ENCODE data around the gene H3-3A. TPM values are rescaled to one million over a fixed set of nuclear protein-coding genes. Genes with fewer than 3 reads are reported as not detected.

H3-3A gene
- total RNA-seq (ENCODE audit: unreplicated experiment), result 1,150 TPM
- long read RNA-seq, transcript H3F3A-203 (4 exons, 1,088 nt), result major isoform, 1,156 of 1,185 reads
- long read RNA-seq, partial matches to known transcripts, result 6 of 1,185 reads
- long read RNA-seq, other reads (novel, unspliced or antisense), result 22 of 1,185 reads

DNA sequence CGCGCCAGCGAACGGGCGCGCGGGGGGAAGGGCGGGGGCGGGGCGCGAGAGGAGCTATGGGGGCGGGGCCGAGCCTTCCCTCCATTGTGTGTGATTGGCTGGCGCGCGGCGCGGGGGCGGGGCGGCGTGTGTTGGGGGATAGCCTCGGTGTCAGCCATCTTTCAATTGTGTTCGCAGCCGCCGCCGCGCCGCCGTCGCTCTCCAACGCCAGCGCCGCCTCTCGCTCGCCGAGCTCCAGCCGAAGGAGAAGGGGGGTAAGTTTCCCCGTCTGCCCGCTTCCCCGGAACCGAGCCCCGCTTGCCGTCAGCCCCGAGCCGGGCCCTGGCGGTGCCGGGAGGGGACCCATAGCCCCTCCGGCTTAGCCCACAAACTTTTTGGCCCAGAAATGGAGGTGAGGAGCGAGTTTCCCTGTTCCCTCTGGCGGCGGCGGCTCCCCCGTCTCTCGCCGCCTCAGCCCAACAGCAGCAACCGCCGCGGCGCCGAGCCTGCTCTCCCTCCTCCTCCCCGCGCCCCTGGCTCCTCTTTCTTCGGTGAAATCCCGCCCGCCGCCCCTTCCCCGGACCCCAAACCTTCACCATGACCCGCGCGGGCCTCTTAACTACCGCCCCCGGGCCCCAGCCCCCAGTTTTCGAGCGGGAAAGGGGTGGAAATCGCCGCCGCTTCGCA lies at the start of gene H3-3A:
H3-3A (plus strand) TSS at position 159 of the 666 bp plus-strand sequence. CDS start 1,636 bp downstream, outside the sequence.
- Mint-ChIP-seq H3K4me1 (ENCODE audit: low read depth, unreplicated experiment) (peaks cover 31% of the 10 kb centered on the region), H3K9me3 (ENCODE audit: unreplicated experiment) (peaks cover 19% of the 10 kb centered on the region), H3K27ac (ENCODE audit: unreplicated experiment) (peak within 1 kb of the TSS; percentile 98), H3K36me3 (ENCODE audit: unreplicated experiment) (peaks cover 4% of the 10 kb centered on the region), H3K27me3 (ENCODE audit: unreplicated experiment) (peaks cover 20% of the 10 kb centered on the region), H3K4me3 (ENCODE audit: unreplicated experiment) (peak within 1 kb of the TSS; percentile 95)
- TF ChIP-seq CTCF (IDR thresholded peaks at IDR 0.05; ENCODE audit: partially characterized antibody, unreplicated experiment), result no peak
- peak; percentile 98 for DNase-seq

DNA sequence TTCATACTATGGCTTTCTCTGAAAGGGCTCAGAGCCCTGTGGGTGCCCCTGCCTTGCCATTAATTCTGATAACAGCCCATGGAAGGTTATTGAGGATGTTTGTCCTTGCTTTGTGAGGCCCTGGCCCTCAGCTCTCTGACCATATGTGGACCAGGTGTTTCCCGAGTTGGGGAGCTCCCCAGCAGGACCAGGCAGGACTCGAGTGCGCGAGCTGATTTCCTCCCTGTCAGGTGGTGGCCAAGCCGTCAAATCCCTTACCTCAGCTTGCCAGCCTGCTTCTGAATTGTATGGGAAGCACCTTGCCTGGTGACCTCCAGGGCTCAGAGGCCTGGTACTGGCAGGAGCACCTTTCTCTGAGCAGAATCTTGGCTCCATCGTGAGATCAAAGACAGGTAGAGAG lies 45.4 kb upstream of the H3-3A start:
- TF ChIP-seq CTCF (IDR thresholded peaks at IDR 0.05; ENCODE audit: partially characterized antibody, unreplicated experiment), result no peak
- H3K4me3 Mint-ChIP-seq (ENCODE audit: unreplicated experiment), result no peak overlapping the region
- H3K4me1 Mint-ChIP-seq (ENCODE audit: low read depth, unreplicated experiment), result peaks cover 2% of the 10 kb centered on the region
- H3K27ac Mint-ChIP-seq (ENCODE audit: unreplicated experiment), result no peak overlapping the region
- H3K36me3 Mint-ChIP-seq (ENCODE audit: unreplicated experiment), result no peaks in the 10 kb centered on the region
- peaks cover 4% of the 10 kb centered on the region for H3K27me3 Mint-ChIP-seq (ENCODE audit: unreplicated experiment)
- no peaks in the 10 kb centered on the region for H3K9me3 Mint-ChIP-seq (ENCODE audit: unreplicated experiment)
- DNase-seq, result no peak

- no peak for DNase-seq
- TF ChIP-seq CTCF (IDR thresholded peaks at IDR 0.05; ENCODE audit: partially characterized antibody, unreplicated experiment), result no peak
- Mint-ChIP-seq H3K27ac (ENCODE audit: unreplicated experiment) (no peak overlapping the region), H3K27me3 (ENCODE audit: unreplicated experiment) (no peaks in the 10 kb centered on the region), H3K4me1 (ENCODE audit: low read depth, unreplicated experiment) (no peaks in the 10 kb centered on the region), H3K36me3 (ENCODE audit: unreplicated experiment) (no peaks in the 10 kb centered on the region), H3K4me3 (ENCODE audit: unreplicated experiment) (no peak overlapping the region), H3K9me3 (ENCODE audit: unreplicated experiment) (no peaks in the 10 kb centered on the region)
These were observed 42.9 kb upstream of the H3-3A start for GRCh38 chr1:226019572-226019971.

DNA sequence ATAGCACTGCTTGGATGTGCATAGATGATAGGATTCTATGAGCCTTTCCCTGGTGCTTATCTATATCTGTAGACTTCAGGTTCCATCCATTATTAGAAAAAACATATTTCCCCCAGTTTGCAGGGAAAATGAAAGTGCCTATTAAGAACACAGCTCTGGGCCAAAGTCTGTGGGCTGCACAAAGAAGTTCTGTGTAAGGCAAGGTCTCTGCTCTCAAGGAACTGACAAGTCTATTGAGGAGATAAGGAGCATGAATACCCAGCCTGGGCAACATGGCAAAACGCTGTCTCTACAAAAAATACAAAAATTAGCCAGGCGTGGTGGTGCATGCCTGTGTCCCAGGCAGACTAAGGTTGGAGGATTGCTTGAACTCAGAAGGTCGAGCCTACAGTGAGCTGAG lies 41.1 kb upstream of the H3-3A start:
- Mint-ChIP-seq H3K4me3 (ENCODE audit: unreplicated experiment) (no peak overlapping the region), H3K36me3 (ENCODE audit: unreplicated experiment) (no peaks in the 10 kb centered on the region), H3K9me3 (ENCODE audit: unreplicated experiment) (no peaks in the 10 kb centered on the region), H3K4me1 (ENCODE audit: low read depth, unreplicated experiment) (no peaks in the 10 kb centered on the region), H3K27me3 (ENCODE audit: unreplicated experiment) (no peaks in the 10 kb centered on the region), H3K27ac (ENCODE audit: unreplicated experiment) (no peak overlapping the region)
- DNase-seq, result no peak
- no peak for TF ChIP-seq CTCF (IDR thresholded peaks at IDR 0.05; ENCODE audit: partially characterized antibody, unreplicated experiment)

DNA sequence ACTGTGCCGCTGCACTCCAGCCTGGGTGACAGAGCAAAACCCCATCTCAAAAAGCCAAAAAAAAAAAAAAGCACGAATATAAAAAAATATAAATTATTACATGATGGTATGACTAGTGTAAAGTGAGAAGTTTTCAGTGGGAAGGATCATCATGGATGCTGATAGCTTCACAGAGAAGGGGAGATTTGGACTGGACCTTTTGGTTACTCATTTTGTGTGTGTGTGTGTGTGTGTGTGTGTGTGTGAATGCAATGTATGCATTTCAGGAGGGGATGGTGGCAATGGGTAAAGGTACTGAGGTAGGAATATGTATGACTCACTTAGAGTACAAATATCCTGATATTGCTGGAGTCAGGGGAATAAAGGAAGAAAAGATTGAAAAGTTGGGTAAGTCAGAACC lies 40.7 kb upstream of the H3-3A start:
- no peaks in the 10 kb centered on the region for H3K4me1 Mint-ChIP-seq (ENCODE audit: low read depth, unreplicated experiment)
- H3K4me3 Mint-ChIP-seq (ENCODE audit: unreplicated experiment), result no peak overlapping the region
- no peaks in the 10 kb centered on the region for H3K9me3 Mint-ChIP-seq (ENCODE audit: unreplicated experiment)
- TF ChIP-seq CTCF (IDR thresholded peaks at IDR 0.05; ENCODE audit: partially characterized antibody, unreplicated experiment), result no peak
- H3K36me3 Mint-ChIP-seq (ENCODE audit: unreplicated experiment), result no peaks in the 10 kb centered on the region
- H3K27ac Mint-ChIP-seq (ENCODE audit: unreplicated experiment), result no peak overlapping the region
- DNase-seq, result no peak
- H3K27me3 Mint-ChIP-seq (ENCODE audit: unreplicated experiment), result no peaks in the 10 kb centered on the region

All from glutamatergic neuron (in vitro differentiated cells).